ENCODE measurements around the gene KRTAP6-2.

DNA sequence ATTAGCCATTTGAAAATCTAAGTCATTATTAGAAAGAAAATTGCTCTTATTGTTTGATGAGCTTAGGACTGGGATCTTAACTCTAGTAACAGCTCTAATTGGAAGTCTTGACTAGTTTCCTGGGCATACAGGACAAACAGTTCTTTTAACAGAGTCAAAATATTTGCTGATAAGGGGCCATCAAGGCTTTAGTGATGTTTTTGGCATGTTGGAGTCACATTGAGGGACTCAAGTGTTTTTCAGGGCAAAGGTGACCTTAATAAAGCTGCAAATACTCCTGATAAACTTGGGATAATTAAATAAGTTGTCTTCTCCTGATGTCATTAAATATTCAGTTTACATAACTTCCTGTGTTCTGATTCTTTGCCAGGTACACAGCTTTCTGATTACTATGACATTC is 31.1 kb downstream of the KRTAP6-2 start:
- TF ChIP-seq, protein P1, sequence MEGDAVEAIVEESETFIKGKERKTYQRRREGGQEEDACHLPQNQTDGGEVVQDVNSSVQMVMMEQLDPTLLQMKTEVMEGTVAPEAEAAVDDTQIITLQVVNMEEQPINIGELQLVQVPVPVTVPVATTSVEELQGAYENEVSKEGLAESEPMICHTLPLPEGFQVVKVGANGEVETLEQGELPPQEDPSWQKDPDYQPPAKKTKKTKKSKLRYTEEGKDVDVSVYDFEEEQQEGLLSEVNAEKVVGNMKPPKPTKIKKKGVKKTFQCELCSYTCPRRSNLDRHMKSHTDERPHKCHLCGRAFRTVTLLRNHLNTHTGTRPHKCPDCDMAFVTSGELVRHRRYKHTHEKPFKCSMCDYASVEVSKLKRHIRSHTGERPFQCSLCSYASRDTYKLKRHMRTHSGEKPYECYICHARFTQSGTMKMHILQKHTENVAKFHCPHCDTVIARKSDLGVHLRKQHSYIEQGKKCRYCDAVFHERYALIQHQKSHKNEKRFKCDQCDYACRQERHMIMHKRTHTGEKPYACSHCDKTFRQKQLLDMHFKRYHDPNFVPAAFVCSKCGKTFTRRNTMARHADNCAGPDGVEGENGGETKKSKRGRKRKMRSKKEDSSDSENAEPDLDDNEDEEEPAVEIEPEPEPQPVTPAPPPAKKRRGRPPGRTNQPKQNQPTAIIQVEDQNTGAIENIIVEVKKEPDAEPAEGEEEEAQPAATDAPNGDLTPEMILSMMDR (IDR thresholded peaks at IDR 0.05) = no peak
- TF ChIP-seq POLR2A (IDR thresholded peaks at IDR 0.05) = no peak
